Neural cell (in vitro differentiated cells): ENCODE measurements around the gene ACP7.

ENCODE experiments used
- CTCF ChIP-seq: fragments of 450-650 bp; IDR thresholded peaks from 2 replicates; pipeline ENCODE4 v1.5.1; 2014; ENCODE audit warnings: antibody characterized with exemption, mild to moderate bottlenecking, moderate library complexity; ENCODE audit not compliant: poor library complexity, severe bottlenecking
- EP300 ChIP-seq: fragments of 450-650 bp; conservative IDR thresholded peaks from 2 replicates; pipeline ENCODE4 v1.6.1; 2014; ENCODE audit warnings: antibody characterized with exemption, mild to moderate bottlenecking, moderate library complexity; ENCODE audit not compliant: poor library complexity, severe bottlenecking
- EZH2 ChIP-seq: fragments of 200-600, 300-800 bp; shearing (Covaris generic), sonication (generic); IDR thresholded peaks from 2 replicates; pipeline ENCODE4 v1.6.1; 2014; ENCODE audit warnings: antibody characterized with exemption, low read length, borderline replicate concordance, mild to moderate bottlenecking; ENCODE audit not compliant: insufficient read depth, poor library complexity, severe bottlenecking
- POLR2AphosphoS5 ChIP-seq: IDR thresholded peaks from 2 replicates; pipeline ENCODE4 v1.6.1; 2012
- RAD21 ChIP-seq: fragments of 450-650 bp; conservative IDR thresholded peaks from 2 replicates; pipeline ENCODE4 v1.6.1; 2014; ENCODE audit warnings: antibody characterized with exemption, mild to moderate bottlenecking, moderate library complexity
- REST ChIP-seq: IDR thresholded peaks from 2 replicates; pipeline ENCODE4 v1.6.1; 2012; ENCODE audit warnings: borderline replicate concordance
- SMC3 ChIP-seq: fragments of 450-650 bp; conservative IDR thresholded peaks from 2 replicates; pipeline ENCODE4 v1.6.1; 2014; ENCODE audit warnings: antibody characterized with exemption, mild to moderate bottlenecking, moderate library complexity; ENCODE audit not compliant: poor library complexity
- TAF1 ChIP-seq: IDR thresholded peaks from 2 replicates; pipeline ENCODE4 v1.6.1; 2012; ENCODE audit warnings: low read depth

GRCh38 chr19:39142630-39143029, 58.5 kb downstream of the ACP7 start:
- TF ChIP-seq CTCF (no peak), POLR2AphosphoS5 (no peak), EP300 (no peak), TAF1 (no peak), EZH2 (no peak), REST (no peak), RAD21 (no peak), SMC3 (no peak)
